ENCODE measurements around the gene SNAPC5. TPM values are rescaled to one million over a fixed set of nuclear protein-coding genes. Genes with fewer than 3 reads are reported as not detected.
"Not testable (repeated sequence)": the region's sequence is repeated elsewhere in the genome, so short reads cannot be mapped to it uniquely, and the experiment has no call there.

The SNAPC5 gene
- total RNA-seq, 1 donor from 2014 or later, result 12.7 TPM

- Histone ChIP-seq H3K4me3 (ENCODE audit: insufficient read depth, low read depth, low read length) (peak overlapping the region; percentile 97), H3K79me2 (ENCODE audit: insufficient read depth, low read length) (peaks cover 75% of the 10 kb centered on the region), H3K4me2 (ENCODE audit: low read length) (peak overlapping the region; percentile 95), H3K9ac (ENCODE audit: low read length) (peak overlapping the region; percentile 95), H3K27ac (ENCODE audit: low read depth, low read length) (peak overlapping the region; percentile 17), H2AFZ (ENCODE audit: low read depth, low read length) (no peak overlapping the region), H3K9me3 (ENCODE audit: insufficient read depth, low read depth, low read length) (no peaks in the 10 kb centered on the region), H3K36me3 (ENCODE audit: insufficient read depth, low read length) (peaks cover 54% of the 10 kb centered on the region), H4K20me1 (ENCODE audit: insufficient read depth, low read length) (peaks cover 66% of the 10 kb centered on the region), H3K27me3 (ENCODE audit: insufficient read depth, low read length) (no peaks in the 10 kb centered on the region), H3K4me1 (ENCODE audit: insufficient read depth, low read length) (peaks cover 18% of the 10 kb centered on the region)
- peaks cover 18% of the 10 kb centered on the region for H3K36me3 Mint-ChIP-seq (ENCODE audit: low read depth, unreplicated experiment)
- DNase-seq (ENCODE audit: low read depth), result no peak
- peak overlapping the region; percentile 97 for H3K4me3 Mint-ChIP-seq (ENCODE audit: unreplicated experiment)
- H3K9me3 Mint-ChIP-seq (ENCODE audit: unreplicated experiment), result no peaks in the 10 kb centered on the region
- H3K27me3 Mint-ChIP-seq (ENCODE audit: low read depth, unreplicated experiment), result no peaks in the 10 kb centered on the region
- peak overlapping the region; percentile 90 for H3K27ac Mint-ChIP-seq (ENCODE audit: unreplicated experiment)
- peaks cover 28% of the 10 kb centered on the region for H3K4me1 Mint-ChIP-seq (ENCODE audit: low read depth, unreplicated experiment)
- TF ChIP-seq, protein P1, sequence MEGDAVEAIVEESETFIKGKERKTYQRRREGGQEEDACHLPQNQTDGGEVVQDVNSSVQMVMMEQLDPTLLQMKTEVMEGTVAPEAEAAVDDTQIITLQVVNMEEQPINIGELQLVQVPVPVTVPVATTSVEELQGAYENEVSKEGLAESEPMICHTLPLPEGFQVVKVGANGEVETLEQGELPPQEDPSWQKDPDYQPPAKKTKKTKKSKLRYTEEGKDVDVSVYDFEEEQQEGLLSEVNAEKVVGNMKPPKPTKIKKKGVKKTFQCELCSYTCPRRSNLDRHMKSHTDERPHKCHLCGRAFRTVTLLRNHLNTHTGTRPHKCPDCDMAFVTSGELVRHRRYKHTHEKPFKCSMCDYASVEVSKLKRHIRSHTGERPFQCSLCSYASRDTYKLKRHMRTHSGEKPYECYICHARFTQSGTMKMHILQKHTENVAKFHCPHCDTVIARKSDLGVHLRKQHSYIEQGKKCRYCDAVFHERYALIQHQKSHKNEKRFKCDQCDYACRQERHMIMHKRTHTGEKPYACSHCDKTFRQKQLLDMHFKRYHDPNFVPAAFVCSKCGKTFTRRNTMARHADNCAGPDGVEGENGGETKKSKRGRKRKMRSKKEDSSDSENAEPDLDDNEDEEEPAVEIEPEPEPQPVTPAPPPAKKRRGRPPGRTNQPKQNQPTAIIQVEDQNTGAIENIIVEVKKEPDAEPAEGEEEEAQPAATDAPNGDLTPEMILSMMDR (IDR thresholded peaks at IDR 0.05; ENCODE audit: insufficient read depth, low read depth, low read length), result no peak
- TF ChIP-seq EZH2 (IDR thresholded peaks at IDR 0.05; ENCODE audit: insufficient read depth, low read length), result no peak
- no peak for FAIRE-seq
Observed at GRCh38 chr15:66502491-66502890, 4.9 kb upstream of the SNAPC5 start.

DNA sequence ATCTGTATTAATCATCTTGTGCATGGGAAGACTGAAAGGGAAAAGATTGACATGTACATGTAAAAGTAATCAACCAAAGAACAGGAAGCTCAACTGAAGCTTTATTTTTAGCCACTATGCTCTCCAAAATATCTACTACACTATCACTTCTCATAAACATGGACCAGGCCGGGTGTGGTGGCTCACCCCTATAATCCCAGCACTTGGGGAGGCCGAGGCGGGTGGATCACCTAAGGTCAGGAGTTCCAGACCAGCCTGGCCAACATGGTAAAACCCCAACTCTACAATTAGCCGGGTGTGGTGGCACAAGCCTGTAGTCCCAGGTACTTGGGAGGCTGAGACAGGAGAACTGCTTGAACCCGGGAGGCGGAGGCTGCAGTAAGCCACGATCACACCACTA, 2.8 kb upstream of the SNAPC5 start:
- Mint-ChIP-seq H3K36me3 (ENCODE audit: low read depth, unreplicated experiment) (peaks cover 20% of the 10 kb centered on the region), H3K27ac (ENCODE audit: unreplicated experiment) (peak overlapping the region; percentile 12), H3K4me1 (ENCODE audit: low read depth, unreplicated experiment) (peaks cover 31% of the 10 kb centered on the region), H3K4me3 (ENCODE audit: unreplicated experiment) (peak overlapping the region; percentile 59)
- H3K27me3 Mint-ChIP-seq (ENCODE audit: low read depth, unreplicated experiment); H3K4me3 ChIP-seq (ENCODE audit: insufficient read depth, low read depth, low read length); H3K27me3 ChIP-seq (ENCODE audit: insufficient read depth, low read length); H3K27ac ChIP-seq (ENCODE audit: low read depth, low read length); DNase-seq (ENCODE audit: low read depth); FAIRE-seq; H3K9me3 Mint-ChIP-seq (ENCODE audit: unreplicated experiment); H2AFZ ChIP-seq (ENCODE audit: low read depth, low read length); H3K9me3 ChIP-seq (ENCODE audit: insufficient read depth, low read depth, low read length): not testable (repeated sequence)
- H3K79me2 ChIP-seq (ENCODE audit: insufficient read depth, low read length), result peaks cover 69% of the 10 kb centered on the region
- peaks cover 21% of the 10 kb centered on the region for H3K4me1 ChIP-seq (ENCODE audit: insufficient read depth, low read length)
- H3K4me2 ChIP-seq (ENCODE audit: low read length), result peak overlapping the region; percentile 9
- peaks cover 58% of the 10 kb centered on the region for H3K36me3 ChIP-seq (ENCODE audit: insufficient read depth, low read length)
- H3K9ac ChIP-seq (ENCODE audit: low read length), result peak overlapping the region; percentile 11
- H4K20me1 ChIP-seq (ENCODE audit: insufficient read depth, low read length), result peaks cover 66% of the 10 kb centered on the region

DNA sequence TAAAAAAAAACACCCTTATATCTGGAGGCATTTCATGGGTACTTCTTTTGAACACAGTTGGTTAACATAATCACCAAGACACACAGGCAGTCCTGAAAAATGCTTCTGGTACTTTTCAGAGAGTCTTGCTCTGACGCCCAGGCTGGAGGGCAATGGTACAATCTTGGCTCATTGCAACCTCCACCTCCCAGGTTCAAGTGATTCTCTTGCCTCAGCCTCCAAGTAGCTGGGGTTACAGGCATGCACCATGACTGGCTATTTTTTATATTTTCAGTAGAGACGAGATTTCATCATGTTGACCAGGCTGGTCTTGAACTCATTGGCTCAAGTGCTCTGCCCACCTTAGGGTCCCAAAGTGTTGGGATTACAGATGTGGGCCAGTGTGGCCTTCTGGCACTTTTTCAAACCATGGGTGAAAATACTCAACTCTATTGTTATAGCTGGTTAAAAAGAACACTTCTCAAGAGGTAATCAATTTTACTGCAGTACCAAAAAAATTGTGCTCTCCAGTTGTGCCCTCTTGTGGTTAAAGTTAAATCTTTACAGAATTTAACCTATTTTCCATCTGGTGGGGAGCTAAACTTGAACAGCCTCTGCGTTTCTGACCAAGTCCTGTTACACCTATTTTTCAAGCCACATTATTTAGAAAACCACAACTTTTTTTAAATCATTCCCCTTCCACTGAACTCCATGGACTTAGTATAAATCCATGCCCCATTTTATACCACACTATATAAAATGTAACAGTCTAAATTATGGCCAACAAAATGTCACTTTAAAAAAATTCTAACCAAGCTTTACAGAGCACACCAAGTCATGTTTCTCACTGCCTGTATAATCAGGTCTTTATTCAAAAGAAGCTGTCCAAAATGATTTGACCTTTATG, 1.2 kb upstream of the SNAPC5 start:
- H3K36me3 Mint-ChIP-seq (ENCODE audit: low read depth, unreplicated experiment), result peaks cover 24% of the 10 kb centered on the region

More for the DNA sequence above, 1.2 kb upstream of the SNAPC5 start:
- no peak overlapping the region for H3K27ac ChIP-seq (ENCODE audit: low read depth, low read length)
- no peaks in the 10 kb centered on the region for H3K27me3 ChIP-seq (ENCODE audit: insufficient read depth, low read length)
- no peak overlapping the region for H3K4me3 ChIP-seq (ENCODE audit: insufficient read depth, low read depth, low read length)
- H2AFZ ChIP-seq (ENCODE audit: low read depth, low read length), result no peak overlapping the region
- peak; percentile 6 for DNase-seq (ENCODE audit: low read depth)
- Mint-ChIP-seq H3K9me3 (ENCODE audit: unreplicated experiment) (no peaks in the 10 kb centered on the region), H3K4me1 (ENCODE audit: low read depth, unreplicated experiment) (peaks cover 31% of the 10 kb centered on the region), H3K4me3 (ENCODE audit: unreplicated experiment) (peak overlapping the region; percentile 34), H3K27ac (ENCODE audit: unreplicated experiment) (peak overlapping the region; percentile 92), H3K27me3 (ENCODE audit: low read depth, unreplicated experiment) (no peaks in the 10 kb centered on the region)
- peaks cover 60% of the 10 kb centered on the region for H4K20me1 ChIP-seq (ENCODE audit: insufficient read depth, low read length)
- peak overlapping the region; percentile 7 for H3K9ac ChIP-seq (ENCODE audit: low read length)
- peak overlapping the region; percentile 99 for H3K4me2 ChIP-seq (ENCODE audit: low read length)
- peaks cover 57% of the 10 kb centered on the region for H3K79me2 ChIP-seq (ENCODE audit: insufficient read depth, low read length)
- H3K36me3 ChIP-seq (ENCODE audit: insufficient read depth, low read length), result peaks cover 68% of the 10 kb centered on the region
- TF ChIP-seq, protein P1 (IDR thresholded peaks at IDR 0.05; ENCODE audit: insufficient read depth, low read depth, low read length), result peak; percentile 37
- no peak for TF ChIP-seq EZH2 (IDR thresholded peaks at IDR 0.05; ENCODE audit: insufficient read depth, low read length)
- H3K4me1 ChIP-seq (ENCODE audit: insufficient read depth, low read length), result peaks cover 21% of the 10 kb centered on the region
- FAIRE-seq, result no peak
- H3K9me3 ChIP-seq (ENCODE audit: insufficient read depth, low read depth, low read length), result no peaks in the 10 kb centered on the region
